HG03432 (cell line): ENCODE measurements around the gene PTGIS.
"Not testable (repeated sequence)": the region's sequence is repeated elsewhere in the genome, so short reads cannot be mapped to it uniquely, and the experiment has no call there.

ENCODE experiments used
- ATAC-seq: cut with Tn5 transposase; IDR thresholded peaks from one replicate; pipeline ENCODE4 v1.9.1; 2021; ENCODE audit warnings: mild to moderate bottlenecking, moderate library complexity; ENCODE audit not compliant: unreplicated experiment

PTGIS gene

GRCh38 chr20:49579874-49580812 is 12.2 kb upstream of the PTGIS start:
- ATAC-seq: no peak

- no peak for ATAC-seq
These were observed 11.3 kb upstream of the PTGIS start for GRCh38 chr20:49579195-49579594.

- ATAC-seq: no peak
These were observed 10.5 kb upstream of the PTGIS start for GRCh38 chr20:49578436-49578835.

GRCh38 chr20:49575551-49576060 is 7.7 kb upstream of the PTGIS start:
- no peak for ATAC-seq

GRCh38 chr20:49573900-49574416 is 6.0 kb upstream of the PTGIS start:
- no peak for ATAC-seq

GRCh38 chr20:49572857-49573256 is 4.9 kb upstream of the PTGIS start:
- ATAC-seq: no peak

- ATAC-seq: no peak
These were observed 3.6 kb upstream of the PTGIS start for GRCh38 chr20:49571553-49571835.

- ATAC-seq: no peak
These were observed 3.1 kb upstream of the PTGIS start for GRCh38 chr20:49570828-49571552.

GRCh38 chr20:49570161-49570827 is 2.4 kb upstream of the PTGIS start:
- no peak for ATAC-seq

- ATAC-seq: no peak
These were observed 1.6 kb upstream of the PTGIS start for GRCh38 chr20:49569411-49570115.

GRCh38 chr20:49568278-49569151 is 578 bp upstream of the PTGIS start:
- no peak for ATAC-seq

- no peak for ATAC-seq
These were observed 1.3 kb downstream of the PTGIS start for GRCh38 chr20:49566401-49567364.

GRCh38 chr20:49564991-49565390 is 2.9 kb downstream of the PTGIS start:
- not testable (repeated sequence) for ATAC-seq

GRCh38 chr20:49563015-49563980 is 4.6 kb downstream of the PTGIS start:
- ATAC-seq: no peak

GRCh38 chr20:49562311-49563014 is 5.5 kb downstream of the PTGIS start:
- no peak for ATAC-seq

- no peak for ATAC-seq
These were observed 6.1 kb downstream of the PTGIS start for GRCh38 chr20:49561806-49562205.

GRCh38 chr20:49561256-49561655 is 6.7 kb downstream of the PTGIS start:
- ATAC-seq: no peak
